GM23338 (cell line): ENCODE data around the gene SKOR1. TPM values are rescaled to one million over a fixed set of nuclear protein-coding genes. Genes with fewer than 3 reads are reported as not detected.

Source experiments
- ATAC-seq: fragments of 200-7000 bp; cut with Tn5 transposase; 3 replicates; pipeline ENCODE4 v1.9.1; 2020
- DNase-seq: peaks from one replicate; pipeline ENCODE4 v3.0.0-alpha.2; 2015; ENCODE audit warnings: low spot score
- H2AFZ ChIP-seq: fragments of 200-600 bp; sonication (generic); 2 replicates; pipeline ENCODE4 v1.8.0; 2016; ENCODE audit warnings: antibody characterized with exemption, mild to moderate bottlenecking, moderate library complexity
- H3F3A ChIP-seq: fragments of 200-600 bp; sonication (generic); replicated peaks from 2 replicates; pipeline ENCODE4 v1.8.0; 2017; ENCODE audit warnings: antibody characterized with exemption, mixed run types, low read depth
- H3K27ac ChIP-seq: fragments of 200-600 bp; sonication (generic); 2 replicates; pipeline ENCODE4 v1.6.1; 2016; ENCODE audit warnings: low read depth
- H3K27me3 ChIP-seq: fragments of 200-600 bp; sonication (generic); 2 replicates; pipeline ENCODE4 v1.8.0; 2016; ENCODE audit warnings: mild to moderate bottlenecking, mixed run types, moderate library complexity; ENCODE audit not compliant: insufficient read depth
- H3K36me3 ChIP-seq: fragments of 200-600 bp; sonication (generic); 2 replicates; pipeline ENCODE4 v1.8.0; 2016; ENCODE audit warnings: mild to moderate bottlenecking; ENCODE audit not compliant: insufficient read depth
- H3K4me1 ChIP-seq: fragments of 200-600 bp; sonication (generic); 2 replicates; pipeline ENCODE4 v1.8.0; 2016; ENCODE audit warnings: mild to moderate bottlenecking, moderate library complexity; ENCODE audit not compliant: insufficient read depth
- H3K4me2 ChIP-seq: fragments of 200-600 bp; sonication (generic); 2 replicates; pipeline ENCODE4 v1.7.1; 2017; ENCODE audit warnings: mixed run types
- H3K4me3 ChIP-seq: fragments of 200-600 bp; sonication (generic); 2 replicates; pipeline ENCODE4 v1.6.1; 2016; ENCODE audit warnings: mixed run types
- H3K79me2 ChIP-seq: fragments of 200-600 bp; sonication (generic); replicated peaks from 2 replicates; pipeline ENCODE4 v1.8.0; 2017; ENCODE audit warnings: mild to moderate bottlenecking; ENCODE audit not compliant: insufficient read depth
- H3K9me2 ChIP-seq: fragments of 200-600 bp; sonication (generic); 2 replicates; pipeline ENCODE4 v1.8.0; 2017; ENCODE audit not compliant: insufficient read depth
- H4K20me1 ChIP-seq: fragments of 200-600 bp; sonication (generic); replicated peaks from 2 replicates; pipeline ENCODE4 v1.8.0; 2017; ENCODE audit warnings: mild to moderate bottlenecking; ENCODE audit not compliant: insufficient read depth
- H3K27ac Mint-ChIP-seq: 2 replicates; pipeline ENCODE4 v1.8.0; 2020; ENCODE audit warnings: inconsistent platforms, mild to moderate bottlenecking, moderate library complexity, mixed read lengths
- H3K27me3 Mint-ChIP-seq: 3 replicates; pipeline ENCODE4 v1.8.0; 2022; ENCODE audit warnings: low read depth, mild to moderate bottlenecking, moderate library complexity, mixed read lengths, inconsistent platforms; ENCODE audit not compliant: insufficient read depth, poor library complexity
- H3K36me3 Mint-ChIP-seq: 3 replicates; pipeline ENCODE4 v1.8.0; 2021; ENCODE audit warnings: low read depth, mild to moderate bottlenecking, inconsistent platforms, moderate library complexity, mixed read lengths
- H3K4me1 Mint-ChIP-seq: 3 replicates; pipeline ENCODE4 v1.8.0; 2020; ENCODE audit warnings: mild to moderate bottlenecking, inconsistent platforms, mixed read lengths
- H3K4me3 Mint-ChIP-seq: 3 replicates; pipeline ENCODE4 v1.8.0; 2021; ENCODE audit warnings: moderate library complexity, mild to moderate bottlenecking, inconsistent platforms, mixed read lengths
- H3K9me3 Mint-ChIP-seq: 3 replicates; pipeline ENCODE4 v1.8.0; 2020; ENCODE audit warnings: moderate library complexity, mild to moderate bottlenecking, inconsistent platforms, mixed read lengths
- CTCF ChIP-seq, 2 experiments: fragments of 200-600 bp in 1 of 2; sonication (generic) in 1 of 2; conservative IDR thresholded peaks; 2 replicates each; pipeline versions ENCODE4 v1.5.1 to v1.6.1; 2016 to 2017; ENCODE audit warnings: antibody characterized with exemption in 2 of 2, low read depth in 2 of 2, mild to moderate bottlenecking in 2 of 2, moderate library complexity in 1 of 2
- EZH2 ChIP-seq: fragments of 200-600 bp; sonication (generic); IDR thresholded peaks from one replicate; pipeline ENCODE4 v1.8.0; 2017; ENCODE audit warnings: antibody characterized with exemption, mild to moderate bottlenecking, low read depth; ENCODE audit not compliant: unreplicated experiment
- JUNB ChIP-seq: IDR thresholded peaks from one replicate; pipeline ENCODE4 v1.6.1; 2016; ENCODE audit warnings: antibody characterized with exemption; ENCODE audit not compliant: unreplicated experiment
- NANOG ChIP-seq: IDR thresholded peaks from 2 replicates; pipeline ENCODE4 v1.6.1; 2016; ENCODE audit warnings: antibody characterized with exemption, borderline replicate concordance
- POLR2AphosphoS5 ChIP-seq: IDR thresholded peaks from 2 replicates; pipeline ENCODE4 v1.6.1; 2016; ENCODE audit warnings: antibody characterized with exemption, low read depth
- STAT1 ChIP-seq: IDR thresholded peaks from one replicate; pipeline ENCODE4 v1.6.1; 2016; ENCODE audit warnings: antibody characterized with exemption; ENCODE audit not compliant: unreplicated experiment
- ZNF114 ChIP-seq: fragments of 250-450 bp; sonication (Bioruptor Pico); IDR thresholded peaks from 2 replicates; pipeline ENCODE4 v1.5.0; 2020; ENCODE audit warnings: mild to moderate bottlenecking, moderate library complexity
- ZNF331 ChIP-seq: fragments of 250-450 bp; sonication (Bioruptor Pico); IDR thresholded peaks from 2 replicates; pipeline ENCODE4 v1.5.0; 2020; ENCODE audit warnings: low read depth, mild to moderate bottlenecking, moderate library complexity
- polyA plus RNA-seq: library from polyadenylated mRNA; unstranded; fragments of >200 nt; fragmentation: Nextera tagmentation; extraction: Ambion mirVana; gene quantifications from 2 replicates; pipeline ENCODE4 v1.2.1, GENCODE V29; 2016
- total RNA-seq: library from RNA; depleted of rRNA; stranded (reverse); fragments of >200 nt; shearing (Covaris generic); gene quantifications from 2 replicates; pipeline ENCODE4 v1.2.3, GENCODE V29; 2014
- TF ChIP-seq, protein P1 (sequence below): IDR thresholded peaks from one replicate; pipeline ENCODE4 v1.6.1; 2018; ENCODE audit warnings: antibody characterized with exemption; ENCODE audit not compliant: unreplicated experiment

Gene SKOR1
- total and polyA plus RNA-seq, 2 experiments from 2014 or later: 0.17 TPM; not detected in 1

GRCh38 chr15:67807836-67808235 is 17.5 kb upstream of the SKOR1 start (continued):
- no peak for TF ChIP-seq CTCF (conservative IDR thresholded peaks at IDR 0.05; ENCODE audit: low read depth in 2 of 2)
- no peak for TF ChIP-seq EZH2
- TF ChIP-seq, protein P1, sequence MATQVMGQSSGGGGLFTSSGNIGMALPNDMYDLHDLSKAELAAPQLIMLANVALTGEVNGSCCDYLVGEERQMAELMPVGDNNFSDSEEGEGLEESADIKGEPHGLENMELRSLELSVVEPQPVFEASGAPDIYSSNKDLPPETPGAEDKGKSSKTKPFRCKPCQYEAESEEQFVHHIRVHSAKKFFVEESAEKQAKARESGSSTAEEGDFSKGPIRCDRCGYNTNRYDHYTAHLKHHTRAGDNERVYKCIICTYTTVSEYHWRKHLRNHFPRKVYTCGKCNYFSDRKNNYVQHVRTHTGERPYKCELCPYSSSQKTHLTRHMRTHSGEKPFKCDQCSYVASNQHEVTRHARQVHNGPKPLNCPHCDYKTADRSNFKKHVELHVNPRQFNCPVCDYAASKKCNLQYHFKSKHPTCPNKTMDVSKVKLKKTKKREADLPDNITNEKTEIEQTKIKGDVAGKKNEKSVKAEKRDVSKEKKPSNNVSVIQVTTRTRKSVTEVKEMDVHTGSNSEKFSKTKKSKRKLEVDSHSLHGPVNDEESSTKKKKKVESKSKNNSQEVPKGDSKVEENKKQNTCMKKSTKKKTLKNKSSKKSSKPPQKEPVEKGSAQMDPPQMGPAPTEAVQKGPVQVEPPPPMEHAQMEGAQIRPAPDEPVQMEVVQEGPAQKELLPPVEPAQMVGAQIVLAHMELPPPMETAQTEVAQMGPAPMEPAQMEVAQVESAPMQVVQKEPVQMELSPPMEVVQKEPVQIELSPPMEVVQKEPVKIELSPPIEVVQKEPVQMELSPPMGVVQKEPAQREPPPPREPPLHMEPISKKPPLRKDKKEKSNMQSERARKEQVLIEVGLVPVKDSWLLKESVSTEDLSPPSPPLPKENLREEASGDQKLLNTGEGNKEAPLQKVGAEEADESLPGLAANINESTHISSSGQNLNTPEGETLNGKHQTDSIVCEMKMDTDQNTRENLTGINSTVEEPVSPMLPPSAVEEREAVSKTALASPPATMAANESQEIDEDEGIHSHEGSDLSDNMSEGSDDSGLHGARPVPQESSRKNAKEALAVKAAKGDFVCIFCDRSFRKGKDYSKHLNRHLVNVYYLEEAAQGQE: no peak
- TF ChIP-seq POLR2AphosphoS5: no peak

DNA sequence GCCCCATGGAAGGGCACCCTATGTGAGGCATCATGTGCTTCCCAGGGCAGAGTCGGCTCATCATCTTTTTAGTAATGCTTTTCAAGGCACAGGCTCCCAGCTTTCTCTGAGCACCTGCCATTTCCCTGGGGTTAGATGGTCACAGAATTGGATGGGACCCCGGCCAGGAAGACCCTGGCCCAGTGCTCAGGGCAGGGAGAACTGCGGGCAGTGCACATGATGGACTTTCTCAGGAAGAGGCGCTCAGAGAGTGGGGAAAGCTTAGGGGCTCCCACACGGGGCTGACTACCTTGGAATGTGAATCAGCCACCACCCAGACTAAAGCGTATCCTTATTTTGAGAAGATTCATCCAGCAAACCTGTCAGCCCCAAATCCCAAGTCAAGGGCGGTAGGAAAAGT is 16.5 kb upstream of the SKOR1 start:
- Mint-ChIP-seq H3K36me3 (no peaks in the 10 kb centered on the region; the same call in 2 of the 3 replicates), H3K4me1 (peaks cover 39% of the 10 kb centered on the region), H3K27me3 (peaks cover 23% of the 10 kb centered on the region), H3K9me3 (no peaks in the 10 kb centered on the region), H3K4me3 (no peak overlapping the region), H3K27ac (no peak overlapping the region)
- Histone ChIP-seq H2AFZ (no peak overlapping the region), H3K79me2 (no peaks in the 10 kb centered on the region), H3K4me1 (peaks cover 13% of the 10 kb centered on the region), H3K36me3 (no peaks in the 10 kb centered on the region), H3K27me3 (no peaks in the 10 kb centered on the region), H4K20me1 (no peaks in the 10 kb centered on the region), H3K27ac (no peak overlapping the region), H3F3A (no peaks in the 10 kb centered on the region), H3K4me3 (no peak overlapping the region), H3K9me2 (no peaks in the 10 kb centered on the region), H3K4me2 (no peak overlapping the region)
- ATAC-seq: no peak
- DNase-seq: no peak
- TF ChIP-seq EZH2 (no peak), STAT1 (no peak), ZNF114 (CRISPR knock-in tag) (no peak), NANOG (no peak), JUNB (no peak), ZNF331 (CRISPR knock-in tag) (no peak), CTCF (conservative IDR thresholded peaks at IDR 0.05; ENCODE audit: low read depth in 2 of 2) (no peak)
- TF ChIP-seq, protein P1: no peak
